Muscle layer of colon (tissue), 2 donors: ENCODE results near the gene CACNA2D1.

ENCODE experiments used
- H3K27ac ChIP-seq: one replicate; pipeline ENCODE4 v1.7.0; 2013; ENCODE audit warnings: low read depth, mild to moderate bottlenecking, low read length, moderate library complexity
- H3K27me3 ChIP-seq, 2 donors: one replicate each; pipeline ENCODE4 v1.7.0; 2013; ENCODE audit warnings: low read length in 2 of 2, mild to moderate bottlenecking in 2 of 2; ENCODE audit not compliant: insufficient read depth in 2 of 2, control insufficient read depth in 1 of 2
- H3K36me3 ChIP-seq: one replicate; pipeline ENCODE4 v1.7.0; 2013; ENCODE audit warnings: mild to moderate bottlenecking, low read length; ENCODE audit not compliant: insufficient read depth
- H3K4me1 ChIP-seq: one replicate; pipeline ENCODE4 v1.7.0; 2013; ENCODE audit warnings: mild to moderate bottlenecking, low read length; ENCODE audit not compliant: insufficient read depth
- H3K4me3 ChIP-seq, 2 donors: one replicate each; pipeline ENCODE4 v1.7.0; 2013; ENCODE audit warnings: low read length in 2 of 2, low read depth in 1 of 2, mild to moderate bottlenecking in 1 of 2, moderate library complexity in 1 of 2
- H3K9ac ChIP-seq: one replicate; pipeline ENCODE4 v1.7.0; 2013; ENCODE audit warnings: low read length
- H3K9me3 ChIP-seq: one replicate; pipeline ENCODE4 v1.7.0; 2013; ENCODE audit warnings: mild to moderate bottlenecking, low read length
- donor health status: abdominal sarcoma.
- donor health status: Adenocarcinoma of cecum.

The CACNA2D1 gene

GRCh38 chr7:82268632-82269031, 174.9 kb downstream of the CACNA2D1 start:
- Histone ChIP-seq H3K4me1 (peaks cover 31% of the 10 kb centered on the region), H3K9me3 (no peaks in the 10 kb centered on the region), H3K27me3 (no peaks in the 10 kb centered on the region), H3K27ac (no peak overlapping the region), H3K36me3 (no peaks in the 10 kb centered on the region), H3K9ac (no peak overlapping the region), H3K4me3 (no peak overlapping the region)

GRCh38 chr7:82266081-82266480, 177.5 kb downstream of the CACNA2D1 start:
- Histone ChIP-seq H3K9me3 (no peaks in the 10 kb centered on the region), H3K27ac (no peak overlapping the region), H3K27me3 (no peaks in the 10 kb centered on the region), H3K36me3 (no peaks in the 10 kb centered on the region), H3K4me1 (peaks cover 30% of the 10 kb centered on the region), H3K9ac (no peak overlapping the region), H3K4me3 (no peak overlapping the region)

- Histone ChIP-seq H3K4me3 (no peak overlapping the region), H3K9me3 (no peaks in the 10 kb centered on the region), H3K9ac (no peak overlapping the region), H3K4me1 (peaks cover 20% of the 10 kb centered on the region), H3K36me3 (no peaks in the 10 kb centered on the region), H3K27ac (no peak overlapping the region), H3K27me3 (no peaks in the 10 kb centered on the region)
Observed at GRCh38 chr7:82264783-82265305, 178.7 kb downstream of the CACNA2D1 start.

- H3K4me3 ChIP-seq, result no peak overlapping the region
- H3K27ac ChIP-seq, result no peak overlapping the region
- H3K36me3 ChIP-seq, result no peaks in the 10 kb centered on the region
- peaks cover 20% of the 10 kb centered on the region for H3K4me1 ChIP-seq
- H3K9ac ChIP-seq, result no peak overlapping the region
- no peaks in the 10 kb centered on the region for H3K27me3 ChIP-seq
- no peaks in the 10 kb centered on the region for H3K9me3 ChIP-seq
Observed at GRCh38 chr7:82263920-82264782, 179.4 kb downstream of the CACNA2D1 start.

- H3K4me3 ChIP-seq, result no peak overlapping the region
- no peak overlapping the region for H3K27ac ChIP-seq
- H3K27me3 ChIP-seq, result no peaks in the 10 kb centered on the region
- H3K9me3 ChIP-seq, result no peaks in the 10 kb centered on the region
- no peaks in the 10 kb centered on the region for H3K36me3 ChIP-seq
- no peak overlapping the region for H3K9ac ChIP-seq
- peaks cover 17% of the 10 kb centered on the region for H3K4me1 ChIP-seq
Observed at GRCh38 chr7:82258181-82258580, 185.4 kb downstream of the CACNA2D1 start.

GRCh38 chr7:82257118-82257695, 186.4 kb downstream of the CACNA2D1 start:
- Histone ChIP-seq H3K36me3 (no peaks in the 10 kb centered on the region), H3K9me3 (no peaks in the 10 kb centered on the region), H3K27ac (no peak overlapping the region), H3K27me3 (no peaks in the 10 kb centered on the region), H3K4me3 (no peak overlapping the region), H3K9ac (no peak overlapping the region), H3K4me1 (peaks cover 17% of the 10 kb centered on the region)

- H3K27me3 ChIP-seq, result no peaks in the 10 kb centered on the region
- no peaks in the 10 kb centered on the region for H3K36me3 ChIP-seq
- peaks cover 17% of the 10 kb centered on the region for H3K4me1 ChIP-seq
- H3K9me3 ChIP-seq, result no peaks in the 10 kb centered on the region
- H3K9ac ChIP-seq, result no peak overlapping the region
- H3K27ac ChIP-seq, result no peak overlapping the region
- no peak overlapping the region for H3K4me3 ChIP-seq
Observed at GRCh38 chr7:82255706-82256105, 187.9 kb downstream of the CACNA2D1 start.

GRCh38 chr7:82250598-82250997, 193.0 kb downstream of the CACNA2D1 start:
- Histone ChIP-seq H3K27me3 (no peaks in the 10 kb centered on the region), H3K36me3 (no peaks in the 10 kb centered on the region), H3K4me1 (peaks cover 5% of the 10 kb centered on the region), H3K9ac (no peak overlapping the region), H3K4me3 (no peak overlapping the region), H3K27ac (no peak overlapping the region), H3K9me3 (no peaks in the 10 kb centered on the region)

- Histone ChIP-seq H3K9ac (no peak overlapping the region), H3K9me3 (no peaks in the 10 kb centered on the region), H3K4me3 (no peak overlapping the region), H3K27me3 (no peaks in the 10 kb centered on the region), H3K36me3 (no peaks in the 10 kb centered on the region), H3K4me1 (peaks cover 5% of the 10 kb centered on the region), H3K27ac (no peak overlapping the region)
Observed at GRCh38 chr7:82249979-82250378, 193.6 kb downstream of the CACNA2D1 start.

- Histone ChIP-seq H3K4me3 (no peak overlapping the region), H3K4me1 (peaks cover 5% of the 10 kb centered on the region), H3K9ac (no peak overlapping the region), H3K27me3 (no peaks in the 10 kb centered on the region), H3K9me3 (no peaks in the 10 kb centered on the region), H3K36me3 (no peaks in the 10 kb centered on the region), H3K27ac (no peak overlapping the region)
Observed at GRCh38 chr7:82247814-82248433, 195.7 kb downstream of the CACNA2D1 start.

GRCh38 chr7:82244947-82245517, 198.5 kb downstream of the CACNA2D1 start:
- H3K27ac ChIP-seq, result no peak overlapping the region
- H3K9ac ChIP-seq, result no peak overlapping the region
- peaks cover 5% of the 10 kb centered on the region for H3K4me1 ChIP-seq
- H3K4me3 ChIP-seq, result no peak overlapping the region
- no peaks in the 10 kb centered on the region for H3K36me3 ChIP-seq
- H3K27me3 ChIP-seq, result no peaks in the 10 kb centered on the region
- H3K9me3 ChIP-seq, result no peaks in the 10 kb centered on the region
